Motor neuron (in vitro differentiated cells): ENCODE data around the gene CDC42BPB. TPM values are rescaled to one million over a fixed set of nuclear protein-coding genes. Genes with fewer than 3 reads are reported as not detected.

Source experiments
- ATAC-seq, 8 experiments: fragments of 200-7000 bp; cut with Tn5 transposase; replicated peaks in 6 of 8; 2 replicates each; pipeline ENCODE4 v1.8.0; 2021; ENCODE audit warnings: mild to moderate bottlenecking in 8 of 8, moderate library complexity in 8 of 8
- H3K27ac ChIP-seq, 2 donors: fragments of 250-450 bp; sonication (Bioruptor Pico); 2 replicates each; pipeline ENCODE4 v1.9.0; 2021; ENCODE audit warnings: antibody characterized with exemption in 2 of 2, mild to moderate bottlenecking in 2 of 2, moderate library complexity in 1 of 2
- H3K4me1 ChIP-seq, 2 donors: fragments of 250-450 bp; sonication (Bioruptor Pico); replicated peaks in 1 of 2; 2 replicates each; pipeline ENCODE4 v1.6.1; 2021; ENCODE audit warnings: antibody characterized with exemption in 2 of 2, mild to moderate bottlenecking in 2 of 2, moderate library complexity in 1 of 2
- H3K4me3 ChIP-seq, 5 donors: fragments of 250-450 bp; sonication (Bioruptor Pico); 2 replicates each; pipeline ENCODE4 v1.9.0; 2021; ENCODE audit warnings: antibody characterized with exemption in 5 of 5, mild to moderate bottlenecking in 5 of 5, moderate library complexity in 4 of 5
- WGBS, 10 experiments: fragments of 450-650 bp; shearing (Covaris generic); methylation state at CpG; one replicate each; pipeline ENCODE4 v1.0.0; 2022; 5-methylcytosine and 5-hydroxymethylcytosine counted together
- in situ Hi-C, 9 experiments: fragments of 400-800 bp; cut with MboI; loops; one replicate each; pipeline ENCODE4 v1.15.0; 2021; ENCODE audit warnings: low sequenced_read_pairs in 9 of 9, low pct_unique_long_range_greater_than_20kb in 2 of 9; ENCODE audit not compliant: unreplicated experiment in 9 of 9
- total RNA-seq, 8 experiments: library from RNA; unstranded; fragments of 300-600 nt; gene quantifications; 2 replicates each; pipeline versions ENCODE4 v1.2.3 to v1.2.4, GENCODE V29; 2022

The CDC42BPB gene
- total RNA-seq, 8 experiments from 2014 or later = 36.9 to 102 (median 56.4) TPM

DNA sequence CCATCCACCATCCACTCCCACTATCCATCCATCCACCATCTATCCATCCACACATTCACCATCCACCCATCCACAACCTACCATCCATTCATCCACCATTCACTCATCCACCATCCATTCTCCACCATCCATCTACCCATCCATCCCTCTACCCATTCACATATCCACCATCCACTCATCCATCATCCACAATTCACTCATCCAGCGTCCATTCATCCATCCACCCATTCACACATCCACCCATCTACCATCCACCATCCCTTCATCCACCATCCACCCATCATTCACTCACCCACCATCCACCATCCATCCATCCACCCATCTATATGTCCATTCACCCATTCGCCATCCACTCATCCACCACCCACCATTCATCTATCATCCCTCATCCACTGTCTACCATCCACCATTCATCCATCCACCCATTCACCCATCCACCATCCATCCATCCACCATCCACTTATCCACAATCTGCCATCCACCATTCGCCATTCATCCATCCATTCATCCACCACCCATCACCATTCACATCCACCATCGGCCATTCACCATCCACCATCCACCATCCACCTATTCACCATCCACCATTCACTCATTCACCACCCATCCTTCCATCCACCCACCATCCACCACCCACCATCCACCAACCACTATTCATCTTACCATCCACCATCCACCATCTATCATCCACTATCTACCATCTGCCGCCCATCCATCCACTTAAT is 136.9 kb downstream of the CDC42BPB start:
- Histone ChIP-seq H3K4me3 (no peak overlapping the region), H3K4me1 (peaks cover 8 to 11% of the 10 kb centered on the region in 2 donors), H3K27ac (no peak overlapping the region)
- in situ Hi-C loops = no loop called here
- ATAC-seq = no peak
- 27 to 100% (median 87%) methylated on average over 2 to 5 of the region's 5 CpGs; no CpG with 5 or more reads in 1 of the 10 experiments for WGBS, 10 experiments

DNA sequence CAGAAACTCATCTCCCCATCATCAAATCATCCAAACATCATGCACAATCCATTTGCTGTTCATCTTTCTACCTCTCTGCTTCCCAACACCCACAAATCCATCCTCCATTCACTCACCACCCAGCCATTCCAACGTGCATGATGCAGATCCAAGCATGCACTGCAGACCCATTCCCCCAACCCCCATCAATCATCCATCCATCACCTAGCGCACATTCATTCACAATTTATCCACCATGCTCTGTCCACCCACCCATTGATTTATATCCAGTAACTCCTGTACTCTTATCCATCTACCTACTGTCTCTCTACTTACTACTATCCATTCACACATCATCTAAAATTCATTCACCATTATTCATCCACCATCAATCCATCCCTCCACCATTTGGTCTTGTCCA is 138.9 kb downstream of the CDC42BPB start:
- in situ Hi-C loops = no loop called here
- ATAC-seq = peak in 3 of 8 experiments; percentile 32 to 57 (median 45)
- no peak overlapping the region for H3K4me3 ChIP-seq
- WGBS, 10 experiments = 0 to 100% (median 47%) methylated on average over 1 to 2 of the region's 2 CpGs; no CpG with 5 or more reads in 1 of the 10 experiments
- H3K4me1 ChIP-seq = peaks cover 8% of the 10 kb centered on the region in 2 donors
- no peak overlapping the region for H3K27ac ChIP-seq

DNA sequence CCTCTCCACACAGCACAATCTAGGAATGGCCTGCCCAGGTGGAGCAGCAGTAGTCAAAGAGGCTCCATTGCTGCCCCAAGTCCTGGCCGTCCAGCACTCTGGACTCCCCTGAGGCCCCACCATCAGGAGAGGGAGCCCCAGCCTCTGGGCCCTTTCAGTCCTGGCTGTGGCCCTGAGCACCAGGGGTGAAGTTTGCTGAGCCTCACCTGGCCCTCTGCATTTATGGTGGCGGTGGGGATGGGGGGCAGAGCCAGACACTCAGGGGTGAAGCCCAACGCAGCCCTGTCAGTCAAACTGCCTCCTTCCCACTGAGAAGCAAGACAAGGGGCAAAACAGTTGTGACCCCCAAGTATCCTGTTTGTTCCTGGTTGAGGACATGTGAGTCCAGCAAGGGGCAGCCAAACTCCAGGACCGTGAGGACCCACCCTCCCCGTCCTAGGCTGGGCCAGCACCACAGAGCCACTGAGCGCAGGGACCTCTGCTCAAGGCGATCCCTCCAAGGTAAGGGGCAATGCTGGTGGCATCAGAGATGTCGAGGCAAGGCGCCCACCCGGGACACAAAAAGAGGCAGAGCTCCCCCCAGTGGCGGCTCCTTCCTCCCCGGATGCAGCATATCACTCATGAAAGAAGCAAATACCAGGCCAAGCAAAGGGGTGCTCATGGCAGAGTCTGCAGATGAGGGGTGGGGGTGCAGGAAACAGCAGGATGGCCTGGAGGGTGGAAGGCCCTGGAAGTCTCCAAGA is 139.7 kb downstream of the CDC42BPB start:
- Histone ChIP-seq H3K4me3 (no peak overlapping the region), H3K4me1 (peaks cover 3 to 8% of the 10 kb centered on the region in 2 donors), H3K27ac (no peak overlapping the region)
- 0 to 47% methylated on average over 2 to 3 of the region's 12 CpGs; no CpG with 5 or more reads in 8 of the 10 experiments for WGBS, 10 experiments
- in situ Hi-C loops = no loop called here
- ATAC-seq = peak in 6 of 8 experiments; percentile 10 to 50 (median 33)

DNA sequence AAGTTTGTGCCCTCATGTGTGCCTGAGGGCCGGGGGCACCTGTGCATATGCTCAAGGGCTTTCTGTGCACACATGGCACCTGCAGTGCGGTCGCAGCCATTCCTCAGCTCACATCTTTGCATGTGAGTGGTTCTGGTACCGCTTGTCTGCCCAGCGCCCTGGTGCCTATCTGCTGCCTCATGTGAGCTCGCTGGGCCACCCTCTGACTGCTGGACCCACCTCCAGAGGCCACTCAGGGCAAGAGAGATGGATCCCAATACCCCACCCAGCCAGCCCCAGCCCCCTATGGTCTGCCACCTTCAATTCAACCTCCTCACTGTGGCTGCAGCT is 140.3 kb downstream of the CDC42BPB start:
- 96 to 100% methylated on average over 1 to 5 of the region's 6 CpGs; no CpG with 5 or more reads in 8 of the 10 experiments for WGBS, 10 experiments

DNA sequence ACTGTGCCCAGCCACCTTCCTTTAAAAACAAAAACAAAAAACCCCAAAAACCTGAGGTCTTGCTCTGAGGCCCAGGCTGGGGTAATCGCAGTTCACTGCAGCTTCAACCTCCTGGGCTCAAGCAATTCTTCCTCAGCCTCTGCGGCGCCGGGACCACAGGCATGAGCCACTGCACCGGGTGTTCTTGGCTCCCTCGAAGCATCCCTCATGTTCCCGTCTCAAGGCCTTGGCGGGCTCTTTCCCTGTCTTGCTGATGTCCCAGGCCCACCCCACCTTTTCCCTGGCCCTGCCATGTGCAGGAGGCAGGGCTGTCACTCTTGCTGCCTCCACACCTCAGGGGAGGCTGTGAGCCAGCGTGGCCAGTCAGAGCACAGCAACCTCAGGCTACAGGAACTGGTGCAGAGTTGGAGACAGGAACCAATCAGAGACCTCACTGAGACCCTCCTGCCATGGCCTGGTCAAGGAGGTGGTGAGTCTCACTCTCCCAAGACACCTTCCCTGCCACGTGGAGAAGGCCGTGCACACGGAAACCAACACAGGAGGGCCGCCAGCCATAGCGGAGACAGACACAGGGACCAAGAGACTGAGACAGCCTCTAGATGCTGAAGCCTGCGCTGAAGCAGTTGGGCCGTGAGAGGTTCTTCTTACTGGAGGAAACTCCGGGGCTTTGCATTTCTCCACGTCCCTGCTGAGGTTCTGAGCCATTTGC is 140.8 kb downstream of the CDC42BPB start:
- in situ Hi-C loops = no loop called here
- 79 to 90% methylated on average over 7 of the region's 18 CpGs; no CpG with 5 or more reads in 8 of the 10 experiments for WGBS, 10 experiments
- Histone ChIP-seq H3K27ac (no peak overlapping the region), H3K4me3 (no peak overlapping the region), H3K4me1 (peaks cover 3 to 9% of the 10 kb centered on the region in 2 donors)
- peak in 1 of 8 experiments; percentile 5 for ATAC-seq

More for the DNA sequence above, 140.3 kb downstream of the CDC42BPB start:
- peak in 1 of 8 experiments; percentile 1 for ATAC-seq
- in situ Hi-C loops = no loop called here
- Histone ChIP-seq H3K4me1 (peaks cover 3 to 8% of the 10 kb centered on the region in 2 donors), H3K27ac (no peak overlapping the region), H3K4me3 (no peak overlapping the region)

DNA sequence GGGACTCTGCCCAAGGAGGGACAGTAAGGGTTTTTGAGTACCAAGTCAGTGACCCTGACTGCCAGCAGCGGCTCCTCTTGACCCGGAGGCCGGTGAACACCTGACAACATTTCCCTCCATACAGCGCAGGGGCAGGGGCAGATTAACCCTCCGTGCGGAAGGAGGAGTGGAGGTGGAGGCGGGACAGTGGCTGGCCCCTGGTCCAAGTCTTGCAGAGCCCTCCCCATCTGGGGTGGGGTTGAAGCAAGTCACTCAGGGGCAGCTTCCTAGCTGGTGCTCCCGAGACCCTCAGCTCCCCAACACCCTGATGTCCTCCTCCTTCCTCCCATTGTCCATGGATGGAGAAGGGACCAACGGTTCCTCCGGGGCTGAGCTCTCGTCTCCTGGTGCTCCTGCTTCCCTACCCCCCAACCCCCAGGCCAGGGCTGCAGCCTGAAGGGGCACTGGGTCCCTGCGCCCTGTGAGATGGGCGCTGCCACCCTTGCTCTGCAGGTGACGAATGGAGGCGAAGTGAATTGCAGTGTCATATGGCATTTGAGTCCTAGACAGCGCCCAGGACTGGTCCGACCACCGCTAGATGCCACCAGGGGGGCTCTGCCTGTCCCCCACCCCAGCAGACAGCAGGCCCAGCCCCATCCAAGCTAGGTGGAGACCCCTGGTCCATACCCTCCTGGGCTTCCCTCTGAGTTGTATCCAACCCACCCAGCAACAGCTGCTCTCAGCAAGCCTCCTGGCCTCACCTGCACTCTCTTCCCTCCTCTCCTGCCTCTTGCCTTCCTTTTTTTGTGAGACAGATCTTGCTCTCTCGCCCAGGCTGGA is 141.8 kb downstream of the CDC42BPB start:
- in situ Hi-C loops = no loop called here
- Histone ChIP-seq H3K4me1 (peaks cover 3 to 10% of the 10 kb centered on the region in 2 donors), H3K27ac (no peak overlapping the region), H3K4me3 (no peak overlapping the region)
- WGBS, 10 experiments = 90 to 100% (median 95%) methylated on average over 1 to 2 of the region's 19 CpGs; no CpG with 5 or more reads in 6 of the 10 experiments
- ATAC-seq = no peak

DNA sequence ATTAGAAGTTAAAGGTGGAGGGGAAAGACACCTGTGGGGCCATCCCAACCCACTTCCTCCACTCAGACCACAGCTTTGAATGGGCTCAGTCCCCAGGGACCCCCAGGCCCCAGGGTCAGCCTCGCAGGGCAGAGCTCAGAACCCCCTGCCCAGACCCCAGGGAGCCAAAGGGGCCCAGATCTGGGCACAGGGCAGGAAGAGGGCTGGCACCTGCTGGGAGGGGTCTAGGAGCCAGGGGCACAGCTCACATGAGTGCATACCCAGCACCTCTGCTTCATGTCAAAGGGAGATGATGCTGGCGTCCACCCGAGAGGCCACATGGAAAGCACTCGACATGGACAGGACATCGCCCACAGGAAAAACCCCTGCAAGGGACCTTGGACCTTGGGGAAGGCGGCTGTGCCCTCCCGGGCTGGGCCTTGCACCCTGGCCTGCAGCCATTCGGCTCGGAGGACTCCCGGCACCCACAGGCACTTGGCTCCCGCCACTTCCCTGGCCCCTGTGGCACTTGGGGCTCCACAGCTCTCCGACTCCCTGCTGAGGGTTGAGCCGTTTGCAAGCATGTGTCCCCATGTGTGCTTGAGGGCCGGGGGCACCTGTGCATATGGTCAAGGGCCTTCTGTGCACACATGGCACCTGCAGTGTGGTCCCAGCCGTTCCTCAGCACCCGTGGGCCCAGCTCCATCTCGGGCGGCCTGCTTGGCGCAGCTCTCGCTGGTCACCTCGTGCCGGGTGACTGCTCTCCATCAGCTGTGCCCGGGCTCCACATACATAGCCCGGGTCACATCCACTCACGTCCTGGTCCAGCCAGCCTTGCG is 142.7 kb downstream of the CDC42BPB start:
- H3K27ac ChIP-seq = no peak overlapping the region
- WGBS, 10 experiments = 80 to 100% (median 80%) methylated on average over 1 to 2 of the region's 26 CpGs; no CpG with 5 or more reads in 5 of the 10 experiments
- H3K4me3 ChIP-seq = no peak overlapping the region
- H3K4me1 ChIP-seq = peaks cover 3 to 10% of the 10 kb centered on the region in 2 donors
- in situ Hi-C loops = no loop called here
- no peak for ATAC-seq

DNA sequence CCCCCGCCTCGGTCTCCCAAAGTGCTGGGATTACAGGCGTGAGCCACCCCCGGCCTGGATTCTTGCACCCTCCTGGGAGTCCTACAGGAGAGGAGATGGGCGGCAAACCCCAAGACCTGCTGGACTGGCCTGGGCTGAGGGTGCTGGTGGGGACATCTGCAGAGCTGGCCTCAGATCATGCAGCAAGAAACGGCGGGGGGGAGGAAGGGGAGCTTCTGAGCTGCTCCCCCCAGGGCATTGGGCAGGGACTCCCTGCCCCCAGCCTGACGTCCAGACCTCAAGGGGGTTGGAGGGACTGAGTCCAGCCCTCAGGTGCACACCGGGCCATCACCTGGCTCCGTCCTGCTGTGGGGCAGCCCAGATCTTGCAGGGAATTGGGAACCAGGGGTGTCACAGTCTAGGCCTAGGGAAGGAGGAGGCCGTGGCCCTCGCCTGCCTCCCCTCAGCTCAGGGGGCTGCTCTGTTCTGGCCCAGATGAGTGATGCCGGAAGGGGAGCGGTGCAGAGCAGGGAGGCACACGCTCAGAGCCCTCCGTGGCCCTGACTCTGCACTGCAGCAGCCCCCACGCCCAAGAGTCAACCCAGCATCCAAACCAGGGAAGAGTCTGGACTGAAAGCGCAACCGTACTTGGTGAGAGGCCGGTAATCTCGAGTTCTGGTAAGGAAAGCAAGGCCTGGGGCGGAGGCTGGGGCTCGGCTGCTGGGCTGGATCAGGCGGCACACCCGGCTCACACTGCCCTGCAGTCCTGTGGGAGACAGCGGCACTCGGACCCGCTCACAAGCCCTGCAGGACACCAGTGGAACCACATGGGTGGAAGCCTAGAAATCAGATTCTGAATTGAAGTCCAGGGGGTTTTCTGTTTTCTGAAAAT is 143.8 kb downstream of the CDC42BPB start:
- in situ Hi-C loops = no loop called here
- Histone ChIP-seq H3K4me3 (no peak overlapping the region), H3K4me1 (peaks cover 0 to 6% of the 10 kb centered on the region in 2 donors), H3K27ac (no peak overlapping the region)
- peak in 2 of 8 experiments; percentile 30 to 39 for ATAC-seq
- WGBS, 10 experiments = 70 to 100% (median 100%) methylated on average over 1 to 3 of the region's 28 CpGs; no CpG with 5 or more reads in 7 of the 10 experiments

DNA sequence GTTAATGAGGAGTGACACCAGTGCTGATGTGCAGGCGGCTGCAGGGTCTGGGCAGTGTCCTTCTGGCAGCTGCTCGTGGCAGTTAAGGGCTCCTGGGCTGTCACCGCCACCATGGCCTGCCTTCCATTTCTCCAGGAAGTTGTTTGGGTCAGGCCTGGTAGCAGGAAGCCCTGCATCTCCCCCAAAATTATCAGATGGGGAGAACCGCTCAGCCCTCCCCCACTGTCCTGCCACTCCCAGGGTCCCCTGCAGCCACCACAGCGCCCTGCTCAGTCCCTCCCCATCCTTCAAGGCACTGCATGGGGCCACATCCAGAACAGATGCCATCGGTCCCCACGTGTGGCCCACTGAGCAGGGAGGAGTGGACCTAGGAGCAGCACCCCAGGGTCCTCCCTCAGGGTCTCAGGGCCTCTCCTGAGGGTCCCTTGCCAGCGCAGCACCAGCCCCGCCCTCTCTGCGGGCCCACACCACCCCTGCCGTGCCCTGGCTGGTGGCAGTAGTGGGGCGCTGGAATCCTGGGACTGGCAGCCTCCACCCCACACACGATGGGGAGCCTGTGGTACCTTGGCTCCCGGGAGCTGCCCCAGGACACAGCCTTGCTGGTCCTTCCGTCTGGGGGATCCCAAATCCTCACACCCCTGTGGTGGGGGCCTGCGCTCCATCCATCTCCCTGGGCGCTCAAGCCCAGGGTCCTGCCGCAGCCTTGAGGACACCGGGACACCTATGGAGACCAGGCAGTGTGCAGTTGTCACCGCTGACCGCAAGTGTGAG is 145.2 kb downstream of the CDC42BPB start:
- WGBS, 10 experiments = 80 to 95% methylated on average over 1 to 4 of the region's 21 CpGs; no CpG with 5 or more reads in 8 of the 10 experiments
- Histone ChIP-seq H3K4me1 (peaks cover 0 to 3% of the 10 kb centered on the region in 2 donors), H3K4me3 (no peak overlapping the region), H3K27ac (no peak overlapping the region)
- in situ Hi-C loops = no loop called here
- ATAC-seq = no peak

DNA sequence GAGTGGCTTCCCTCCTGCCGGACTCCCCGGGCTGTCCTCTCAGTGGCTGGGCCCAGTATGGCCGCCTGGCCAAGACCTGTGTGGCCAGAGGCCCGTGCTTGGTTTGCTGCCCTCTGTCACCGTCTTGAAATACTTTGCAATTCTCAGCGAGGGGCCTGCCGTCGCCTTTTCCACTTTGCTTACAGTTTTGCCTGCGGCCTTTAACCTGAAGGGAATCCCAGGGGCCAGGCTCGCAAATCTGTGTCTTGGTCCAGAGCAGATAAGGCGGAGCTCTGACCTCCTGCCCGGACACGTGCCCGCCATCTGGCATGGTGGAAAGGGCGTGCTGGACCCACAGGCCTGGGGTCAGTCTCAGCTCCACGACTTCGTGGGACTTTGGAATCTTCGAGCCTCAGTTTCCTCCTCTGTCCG is 145.8 kb downstream of the CDC42BPB start:
- WGBS, 10 experiments = 79 to 94% (median 87%) methylated on average over 3 to 7 of the region's 19 CpGs; no CpG with 5 or more reads in 5 of the 10 experiments
- Histone ChIP-seq H3K4me3 (no peak overlapping the region), H3K27ac (no peak overlapping the region), H3K4me1 (peaks cover 0 to 3% of the 10 kb centered on the region in 2 donors)
- no peak for ATAC-seq
- in situ Hi-C loops = no loop called here
